GM21529 (cell line): ENCODE measurements around the gene DACT2.
"Not testable (repeated sequence)": the region's sequence is repeated elsewhere in the genome, so short reads cannot be mapped to it uniquely, and the experiment has no call there.

Experiments
- ATAC-seq: cut with Tn5 transposase; IDR thresholded peaks from one replicate; pipeline ENCODE4 v1.9.1; 2021; ENCODE audit not compliant: unreplicated experiment

Gene DACT2

DNA sequence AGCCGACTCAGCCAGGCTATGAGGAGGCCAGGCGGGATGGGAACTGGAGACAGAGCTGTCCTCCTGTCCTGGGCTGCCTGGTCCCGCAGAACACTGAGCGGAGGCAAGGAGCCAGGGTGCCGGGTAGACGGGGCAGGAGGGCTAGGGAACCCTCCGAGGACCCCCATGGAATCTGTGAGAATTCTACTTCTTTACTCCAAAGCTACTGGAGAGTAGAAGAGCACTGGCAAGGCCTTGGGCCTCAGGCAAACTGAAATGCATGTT is 14.9 kb downstream of the DACT2 start:
- ATAC-seq = no peak

DNA sequence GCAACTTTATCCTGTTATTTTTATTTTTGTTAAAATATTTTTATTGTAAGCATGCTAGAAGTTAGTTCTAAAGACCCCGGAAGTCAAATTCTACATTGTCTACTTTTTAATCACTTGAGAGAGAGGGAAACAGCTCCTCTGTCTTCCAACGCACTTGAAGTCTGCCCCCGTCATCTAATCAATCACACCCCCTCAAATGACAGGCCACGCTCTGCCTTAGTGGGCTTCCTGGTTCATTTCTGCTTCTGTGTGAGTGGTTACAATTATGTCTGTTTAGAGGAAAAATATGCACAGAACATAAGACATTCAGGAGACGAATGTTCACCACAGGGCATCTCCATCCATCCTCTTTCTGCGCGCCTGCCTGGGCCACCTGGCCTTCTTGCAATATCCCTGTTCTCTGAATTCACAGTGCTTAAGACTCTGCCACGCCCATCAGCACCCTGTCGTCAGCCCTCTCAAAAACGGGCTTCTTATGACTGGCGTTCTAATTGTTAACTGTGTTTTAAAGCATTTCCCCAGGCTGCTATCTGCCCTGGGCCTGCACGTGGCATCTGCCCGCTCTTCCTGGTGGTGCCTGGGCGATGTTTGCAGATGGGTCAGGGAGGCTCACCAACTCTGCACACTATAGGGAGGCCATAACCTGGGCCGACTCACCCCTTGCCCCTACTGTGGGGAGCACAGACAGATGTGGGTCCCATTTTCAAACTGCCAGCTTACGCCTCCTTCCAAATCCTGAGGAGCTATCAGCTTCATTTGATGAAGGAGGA is 15.4 kb downstream of the DACT2 start:
- ATAC-seq = no peak

DNA sequence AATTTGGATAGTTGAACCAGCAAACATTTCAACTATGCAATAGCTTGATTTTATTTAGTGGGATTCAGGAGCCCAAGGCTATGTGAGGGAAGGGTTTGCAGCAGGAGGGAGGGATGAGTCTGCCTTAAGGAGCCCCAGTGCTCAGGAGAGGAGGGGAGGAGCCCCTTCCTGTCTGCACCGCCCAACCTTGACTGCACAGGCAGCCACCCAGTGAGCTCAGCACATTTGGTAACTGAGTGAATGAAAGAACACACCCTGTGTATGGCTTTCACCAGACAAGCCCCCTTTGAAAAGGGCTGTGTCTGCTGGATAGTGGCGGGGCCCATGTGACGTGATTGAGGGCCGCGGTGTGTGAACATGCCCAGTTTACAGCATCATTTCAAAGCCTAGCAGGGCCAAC is 17.0 kb downstream of the DACT2 start:
- ATAC-seq = no peak

DNA sequence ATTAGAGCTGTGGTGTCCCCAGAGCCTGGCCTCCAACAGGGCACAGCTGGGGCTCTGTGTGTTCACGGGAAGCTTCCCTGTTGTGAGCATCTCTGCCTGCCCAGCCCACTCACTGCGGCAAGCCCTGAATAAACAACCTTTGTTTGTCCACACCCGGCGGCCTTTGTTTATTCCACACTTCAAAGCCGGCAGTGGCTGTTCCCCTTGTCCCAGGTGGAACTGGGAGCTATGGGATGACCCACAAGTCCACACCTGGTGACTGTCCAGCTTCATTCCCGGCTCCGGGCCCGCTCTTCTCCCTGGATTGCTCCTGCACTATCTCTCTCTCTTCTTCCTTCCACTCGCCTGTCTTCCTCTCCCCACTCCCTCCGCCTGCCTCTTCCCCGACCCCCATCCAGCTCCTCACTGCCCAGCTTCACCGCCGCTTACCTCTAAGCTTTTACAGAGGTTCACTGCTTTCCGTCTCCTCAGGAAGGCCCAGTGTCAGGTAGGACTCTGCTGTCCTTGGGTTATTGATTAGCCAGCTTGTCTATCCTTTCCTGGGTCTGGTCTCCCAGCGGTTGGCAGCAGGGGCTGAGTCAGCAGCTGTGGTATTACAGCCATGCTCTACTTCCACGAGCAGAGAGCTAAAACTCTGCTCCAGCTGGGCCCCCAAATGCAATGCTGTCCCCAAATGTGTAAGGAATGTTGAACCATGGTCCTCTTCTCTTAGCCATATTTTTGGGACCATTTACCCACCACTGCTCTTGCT is 17.8 kb downstream of the DACT2 start:
- ATAC-seq = no peak

DNA sequence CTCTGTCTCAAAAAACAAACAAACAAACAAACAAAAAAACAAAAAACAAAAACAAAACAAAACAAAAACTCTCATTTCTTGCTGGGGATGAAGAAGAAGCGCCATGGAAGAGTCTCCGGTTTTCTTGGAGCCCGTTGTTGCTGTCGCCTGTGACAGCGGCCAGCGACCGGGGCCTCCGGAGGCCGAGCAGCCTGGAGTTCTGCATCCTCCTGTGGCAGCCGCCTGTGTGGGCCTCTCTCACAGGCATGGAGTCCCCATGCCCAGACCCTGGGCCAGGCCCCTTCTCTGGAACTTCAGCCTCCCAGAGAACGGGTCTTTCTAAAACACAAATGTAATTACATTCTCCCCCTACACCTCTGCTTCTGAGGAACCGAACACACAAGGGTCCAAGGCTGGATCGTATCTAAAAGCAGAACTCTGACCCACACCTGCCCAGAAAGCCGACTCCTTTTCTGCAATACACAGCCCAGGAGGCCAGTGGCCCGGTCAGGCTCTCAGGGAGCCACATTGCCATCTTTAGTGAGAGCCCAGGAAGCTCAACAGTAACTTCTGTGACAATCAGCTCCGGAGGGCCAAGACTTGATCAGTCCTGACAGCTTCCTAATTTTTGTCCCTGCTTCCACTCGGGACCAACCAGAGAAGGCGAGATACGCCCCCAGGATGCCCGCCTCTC is 18.5 kb downstream of the DACT2 start:
- ATAC-seq = no peak

DNA sequence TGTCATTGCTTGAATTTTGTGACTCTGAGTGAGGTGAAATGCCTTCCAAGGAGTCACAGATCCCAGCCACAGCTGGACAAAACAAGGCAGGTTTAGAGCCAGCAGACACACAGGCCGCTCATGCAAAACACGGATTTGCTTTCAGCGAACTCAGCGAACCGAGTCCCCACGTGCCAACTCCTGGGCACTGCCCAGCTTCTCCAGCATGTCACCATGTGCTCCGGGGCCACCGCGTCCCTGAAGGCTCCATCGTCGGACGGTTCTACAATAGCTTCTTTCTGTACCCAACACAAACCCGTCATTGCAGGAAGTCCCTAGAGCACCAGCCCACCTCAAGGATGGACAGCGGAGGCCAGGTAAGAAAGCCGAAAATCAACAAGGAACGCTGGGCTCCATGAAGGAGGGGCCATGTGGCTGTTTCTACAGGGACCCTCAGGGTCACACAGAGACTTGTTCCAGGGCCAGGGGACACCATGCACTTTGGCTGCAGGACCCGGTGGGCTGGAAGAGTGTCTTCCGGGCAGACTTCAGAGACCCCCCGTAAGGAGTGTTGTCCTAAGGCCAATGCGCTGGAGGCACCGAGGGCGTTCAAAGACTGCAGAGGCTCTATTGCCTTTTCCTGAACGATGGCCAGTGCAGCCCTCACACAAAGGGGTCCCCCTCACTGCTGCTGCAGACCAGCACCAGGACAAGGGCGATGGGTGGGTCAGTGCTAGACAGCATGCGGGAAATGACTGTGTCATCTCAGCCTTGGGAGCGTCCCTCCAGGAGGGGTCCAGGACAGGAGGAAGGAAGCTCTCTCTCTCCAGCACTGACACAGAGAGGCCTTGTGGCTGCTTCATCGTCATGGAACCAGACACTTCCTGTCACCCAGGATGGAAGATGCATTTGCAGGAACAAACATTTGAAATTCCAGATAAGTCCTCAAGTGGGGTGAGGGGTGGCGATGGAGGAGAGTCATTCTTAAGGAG is 19.8 kb downstream of the DACT2 start:
- ATAC-seq = no peak

DNA sequence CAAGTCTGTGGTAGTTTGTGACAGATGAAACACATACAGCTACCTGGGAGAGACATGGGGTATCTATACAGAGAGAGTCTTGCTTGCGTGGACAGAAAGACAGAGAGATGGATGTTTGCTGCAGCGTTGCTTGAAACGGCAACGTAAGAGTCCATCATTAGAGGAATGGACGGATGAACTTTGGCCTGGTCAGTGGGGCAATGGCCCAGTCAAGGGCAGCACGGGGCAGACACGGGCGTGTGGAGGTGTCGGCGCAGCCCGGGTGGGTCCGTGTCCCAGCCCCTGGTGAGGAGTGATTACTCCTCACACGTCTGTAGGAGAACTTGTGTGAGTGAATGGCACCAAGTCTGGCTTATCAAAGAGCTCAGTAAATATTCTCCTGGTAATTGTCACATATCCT is 21.9 kb downstream of the DACT2 start:
- no peak for ATAC-seq

DNA sequence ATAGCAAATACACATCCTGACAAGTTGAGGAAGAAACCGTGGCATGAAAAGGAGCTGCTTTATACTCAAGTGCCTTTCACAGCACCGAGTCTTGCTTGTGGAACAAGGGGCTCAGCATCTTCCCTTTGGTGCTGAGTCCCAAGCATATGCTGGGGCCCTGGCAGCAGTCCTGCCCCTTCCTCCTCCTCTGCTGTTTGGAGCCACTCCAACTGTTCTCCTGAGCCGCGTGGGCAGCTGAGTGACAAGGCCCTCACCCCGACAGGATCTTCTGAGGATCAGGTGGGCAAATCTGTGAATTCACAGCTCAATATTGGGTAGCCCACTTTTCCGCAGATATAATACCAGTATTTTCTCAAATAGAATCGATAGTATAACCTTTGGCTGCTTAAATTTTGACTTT is 24.7 kb downstream of the DACT2 start:
- no peak for ATAC-seq

DNA sequence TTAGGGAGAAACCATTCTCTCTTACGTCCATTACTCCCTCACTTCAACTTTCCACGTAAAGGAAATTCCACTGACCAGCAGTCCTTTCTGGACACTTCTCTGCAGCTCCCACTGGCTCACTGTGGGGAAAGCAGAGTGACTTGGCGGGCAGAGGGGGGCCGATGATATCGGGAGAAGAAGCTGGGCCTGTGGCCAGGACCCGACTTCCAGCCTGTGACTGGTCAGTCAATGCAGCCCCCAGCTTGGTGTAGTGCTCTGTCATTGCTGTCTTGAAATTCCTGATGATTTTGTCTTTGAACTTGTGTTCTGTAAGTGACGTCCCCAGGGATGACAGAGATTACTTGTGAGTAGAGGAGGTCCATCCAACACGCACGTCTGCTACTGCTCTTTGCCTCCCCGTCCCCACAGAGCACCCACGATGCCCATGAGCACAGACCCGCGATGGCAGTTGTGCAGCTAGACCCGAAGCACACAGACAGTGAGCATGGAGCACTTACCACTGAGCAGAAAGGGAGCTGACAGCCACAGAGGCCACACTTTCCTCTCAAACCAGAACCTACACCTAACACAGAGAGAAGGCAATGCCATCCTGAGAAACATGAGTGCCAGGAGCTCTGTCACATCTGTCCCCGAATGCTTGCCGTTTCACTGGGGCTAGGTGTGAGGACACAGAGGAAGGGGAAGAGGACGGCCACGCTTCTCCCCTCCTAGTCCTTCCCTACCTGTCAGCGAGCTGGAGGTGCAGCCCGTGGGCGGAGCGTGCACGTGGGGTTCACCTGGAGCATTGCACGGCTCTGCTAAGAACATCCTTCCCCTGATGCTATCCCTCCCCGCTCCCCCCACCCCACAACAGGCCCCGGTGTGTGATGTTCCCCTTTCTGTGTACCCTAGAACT is 25.7 kb downstream of the DACT2 start:
- no peak for ATAC-seq

DNA sequence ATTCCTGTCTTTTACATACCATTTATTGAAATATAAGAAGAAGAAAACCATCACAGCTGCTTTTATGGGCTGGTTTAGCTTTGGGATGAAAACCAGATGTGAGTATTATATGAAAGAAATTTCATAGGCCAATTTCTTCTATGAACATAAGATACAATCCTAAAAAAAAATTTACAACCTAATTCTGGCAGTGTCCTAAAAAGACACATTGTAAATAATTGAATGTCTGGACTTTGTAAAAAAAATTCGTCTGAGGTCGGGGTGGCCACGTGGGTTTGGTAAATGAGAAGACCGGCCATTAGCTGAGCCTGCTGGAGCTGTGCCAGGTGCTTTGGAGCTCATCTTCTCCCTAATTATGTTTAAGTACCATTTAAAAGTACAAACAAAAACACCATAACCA is 26.8 kb downstream of the DACT2 start:
- ATAC-seq = no peak

DNA sequence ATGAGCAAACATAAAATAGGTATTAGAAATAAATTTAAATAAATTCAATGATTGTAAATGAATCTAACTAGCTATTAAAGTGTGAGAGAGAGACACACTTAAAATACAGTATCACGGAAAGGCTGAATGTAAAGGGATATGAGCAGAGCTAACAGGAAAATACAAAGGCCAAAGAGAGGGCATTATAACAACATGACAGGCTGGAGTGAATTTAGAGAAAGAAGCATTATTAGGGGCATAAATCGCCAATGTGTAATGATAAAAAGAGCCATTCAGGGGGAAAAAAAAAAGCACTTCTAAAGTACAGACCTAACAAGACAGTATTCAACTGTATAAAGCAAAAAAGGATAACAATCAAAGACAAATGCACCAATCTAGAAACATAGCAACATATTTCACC is 28.1 kb downstream of the DACT2 start:
- ATAC-seq = no peak

DNA sequence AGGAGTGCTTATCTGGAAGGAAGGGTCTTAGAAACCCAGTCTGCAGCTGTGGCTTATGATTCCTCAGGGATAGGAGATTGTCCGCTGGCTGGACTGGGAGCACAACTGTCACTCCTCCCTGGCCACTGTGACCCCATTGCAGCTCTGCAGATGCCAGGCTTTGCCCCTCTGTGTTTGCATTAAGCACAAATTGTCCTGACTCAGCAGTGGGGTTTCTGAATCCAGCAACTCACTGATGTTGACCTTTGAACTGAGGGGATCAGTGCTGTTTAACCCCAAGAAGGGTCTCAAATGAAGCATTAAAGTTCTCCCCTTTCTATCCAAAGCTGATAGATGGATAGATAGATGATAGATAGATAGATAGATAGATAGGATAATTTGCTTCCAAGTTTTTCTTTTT is 29.5 kb downstream of the DACT2 start:
- no peak for ATAC-seq

DNA sequence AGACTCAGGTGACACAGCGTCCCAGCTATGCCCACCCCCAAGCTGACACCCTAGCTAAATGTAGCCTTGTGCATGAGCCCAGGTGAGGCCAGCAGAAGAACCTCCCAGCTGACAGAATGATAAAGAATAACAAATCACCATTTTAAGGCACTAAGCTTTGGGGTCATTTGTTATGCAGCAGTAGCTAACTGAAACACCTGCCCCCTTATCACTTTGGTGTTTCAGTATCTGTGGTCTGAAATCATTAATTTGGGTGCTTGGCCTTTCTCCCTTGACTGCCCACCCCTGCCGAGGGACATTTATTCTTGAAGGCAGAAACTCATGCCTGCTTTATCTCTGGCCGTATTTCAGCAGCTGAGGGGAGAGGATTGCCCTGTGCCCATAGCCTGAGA is 30.0 kb downstream of the DACT2 start:
- no peak for ATAC-seq

DNA sequence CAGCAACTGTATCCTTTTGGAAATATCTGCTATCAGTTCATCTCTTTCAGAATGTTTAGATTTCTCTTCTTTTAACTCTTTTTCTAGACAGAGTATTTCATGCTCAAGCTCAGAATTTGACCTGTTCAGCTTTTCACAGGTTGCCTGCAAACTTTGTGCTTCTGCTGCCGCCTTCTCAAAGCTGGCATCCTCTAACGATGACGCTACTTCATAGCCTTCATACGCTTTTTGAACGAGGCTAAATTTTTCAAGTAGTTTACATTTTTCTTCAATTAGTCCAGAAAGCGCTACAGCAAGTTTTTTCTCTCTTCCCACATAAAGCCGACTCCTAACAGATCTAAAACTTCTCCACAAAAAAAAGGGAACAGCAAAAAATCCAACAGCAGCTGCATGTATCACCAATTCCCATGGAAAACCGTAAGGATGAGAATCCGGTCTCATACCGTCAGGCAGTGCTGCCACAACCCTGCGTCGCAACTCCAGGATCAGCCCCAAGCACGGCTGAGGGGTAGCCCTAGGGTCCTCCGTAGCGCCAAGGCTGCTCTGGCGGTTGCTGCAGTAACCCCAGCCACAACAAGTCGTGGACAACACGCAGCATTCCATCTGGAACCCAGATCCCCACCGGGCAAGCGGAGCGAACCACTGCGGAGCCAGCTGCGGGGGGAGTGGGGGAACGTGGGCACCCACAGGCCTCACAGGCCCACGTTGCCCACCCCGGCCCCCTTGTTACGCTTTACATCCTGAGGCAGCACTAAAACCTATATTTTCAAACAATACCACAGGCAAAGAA is 30.6 kb downstream of the DACT2 start:
- no peak for ATAC-seq

DNA sequence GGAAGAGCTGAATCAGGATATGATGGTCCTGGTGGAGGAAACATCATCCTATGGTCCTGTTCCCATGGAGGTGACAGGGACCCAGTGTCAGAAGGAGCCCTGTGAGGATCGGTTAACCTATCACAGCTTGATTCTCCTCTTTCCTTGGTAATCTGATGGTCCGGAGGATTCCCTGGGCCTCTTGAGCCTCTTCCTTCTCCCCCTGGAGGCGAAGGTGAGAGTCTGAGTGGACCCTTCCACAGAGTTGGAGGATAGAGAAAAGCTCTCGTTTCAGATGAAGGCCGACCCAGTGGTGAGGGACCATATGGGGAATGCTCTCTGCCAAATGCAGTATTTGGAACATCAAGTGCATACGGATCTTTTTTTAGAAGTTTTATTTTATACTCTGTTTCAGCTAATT is 32.1 kb downstream of the DACT2 start:
- ATAC-seq = not testable (repeated sequence)

DNA sequence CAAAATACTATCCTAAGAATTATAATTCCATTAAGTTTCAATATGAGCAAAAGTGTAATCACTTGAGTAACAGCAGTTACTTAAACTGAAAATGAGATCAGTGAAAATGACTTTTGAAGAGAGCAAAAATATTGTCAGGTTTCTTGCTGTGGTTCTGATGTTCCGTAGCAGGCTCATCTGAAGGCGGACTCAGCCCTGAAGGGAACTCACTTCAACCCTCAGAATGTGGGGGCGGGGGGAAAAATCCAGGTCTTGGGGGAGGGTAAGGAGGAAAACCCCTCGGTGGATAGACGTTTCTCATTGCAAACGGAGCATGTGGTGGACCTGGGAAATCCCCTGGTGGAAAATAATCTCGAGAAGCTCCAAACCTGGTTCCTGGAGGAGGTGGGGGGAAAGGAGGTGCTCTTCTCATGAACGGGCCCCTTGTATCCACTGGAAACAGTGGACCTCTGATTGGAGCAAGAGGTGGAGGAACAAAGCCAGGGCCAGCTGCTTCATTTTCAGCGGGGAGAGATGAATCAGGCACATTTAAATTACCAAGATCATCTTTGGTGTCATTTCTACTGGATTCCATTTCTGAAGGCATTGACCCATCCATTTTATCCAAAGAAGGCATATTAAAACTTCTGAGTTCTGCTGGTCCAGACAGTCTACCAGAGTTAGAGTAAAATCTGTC is 32.7 kb downstream of the DACT2 start:
- ATAC-seq = not testable (repeated sequence)

DNA sequence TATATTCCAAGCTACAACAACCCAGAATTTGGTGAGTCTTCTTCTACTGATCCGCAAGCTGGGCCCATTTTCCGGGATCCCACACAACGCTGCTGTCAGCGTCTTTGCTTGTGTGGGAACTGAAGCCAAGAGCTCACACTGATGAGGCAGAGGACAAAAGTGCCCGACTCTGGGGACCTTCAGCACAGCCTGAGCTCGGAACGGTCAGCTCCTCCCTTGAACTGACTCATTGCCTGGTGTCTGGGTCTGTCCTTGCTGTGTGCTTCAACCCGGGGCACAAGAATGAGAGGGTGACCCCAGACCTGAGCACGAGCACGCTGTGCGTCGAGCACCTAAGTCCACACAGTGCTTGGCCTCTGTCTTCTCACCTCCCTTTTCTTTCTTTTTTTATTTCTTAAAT is 33.5 kb downstream of the DACT2 start:
- no peak for ATAC-seq

DNA sequence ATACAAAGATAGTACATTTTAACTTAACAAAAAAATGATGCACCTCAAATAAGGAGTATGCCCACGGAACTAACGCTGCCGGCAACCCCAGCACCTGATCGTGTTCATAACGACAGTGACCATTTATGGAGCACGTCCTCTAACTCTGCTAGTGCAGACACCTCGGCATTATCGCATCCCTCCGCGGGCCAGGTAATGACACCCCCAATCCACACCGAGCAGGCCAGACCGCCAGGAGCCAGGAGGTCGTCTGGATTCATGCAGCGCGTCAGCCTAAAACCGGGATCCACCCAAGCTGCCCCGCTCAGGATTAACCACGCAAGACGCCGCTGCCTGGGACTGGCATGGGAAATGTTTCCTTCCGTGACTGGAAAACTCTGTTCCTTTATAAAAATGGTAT is 34.1 kb downstream of the DACT2 start:
- no peak for ATAC-seq

DNA sequence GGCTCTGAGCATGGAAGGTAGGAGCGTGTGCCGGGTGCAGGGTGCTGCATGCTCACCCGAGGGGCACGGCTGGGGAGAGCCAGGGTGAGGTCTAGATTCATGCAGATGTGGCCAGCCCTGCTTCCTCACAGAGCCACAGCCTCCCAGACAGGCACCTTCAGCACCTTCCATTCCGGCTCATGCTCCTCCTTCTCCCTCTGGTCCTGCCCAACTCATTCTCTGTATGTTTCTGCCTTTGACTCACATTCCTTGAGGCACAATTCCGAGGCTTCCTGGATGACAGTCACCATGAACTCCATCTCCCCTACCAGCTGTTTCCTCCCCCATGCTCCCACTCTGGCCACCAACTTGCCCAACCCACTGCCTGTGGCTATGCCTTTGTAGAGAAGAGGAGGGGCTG is 35.4 kb downstream of the DACT2 start:
- no peak for ATAC-seq
